ENCODE data around the gene DLX3. TPM values are rescaled to one million over a fixed set of nuclear protein-coding genes. Genes with fewer than 3 reads are reported as not detected.

The DLX3 gene
- polyA plus RNA-seq, 1 of the 3 experiments (the other 2 are of a cell fraction) = not detected

DNA sequence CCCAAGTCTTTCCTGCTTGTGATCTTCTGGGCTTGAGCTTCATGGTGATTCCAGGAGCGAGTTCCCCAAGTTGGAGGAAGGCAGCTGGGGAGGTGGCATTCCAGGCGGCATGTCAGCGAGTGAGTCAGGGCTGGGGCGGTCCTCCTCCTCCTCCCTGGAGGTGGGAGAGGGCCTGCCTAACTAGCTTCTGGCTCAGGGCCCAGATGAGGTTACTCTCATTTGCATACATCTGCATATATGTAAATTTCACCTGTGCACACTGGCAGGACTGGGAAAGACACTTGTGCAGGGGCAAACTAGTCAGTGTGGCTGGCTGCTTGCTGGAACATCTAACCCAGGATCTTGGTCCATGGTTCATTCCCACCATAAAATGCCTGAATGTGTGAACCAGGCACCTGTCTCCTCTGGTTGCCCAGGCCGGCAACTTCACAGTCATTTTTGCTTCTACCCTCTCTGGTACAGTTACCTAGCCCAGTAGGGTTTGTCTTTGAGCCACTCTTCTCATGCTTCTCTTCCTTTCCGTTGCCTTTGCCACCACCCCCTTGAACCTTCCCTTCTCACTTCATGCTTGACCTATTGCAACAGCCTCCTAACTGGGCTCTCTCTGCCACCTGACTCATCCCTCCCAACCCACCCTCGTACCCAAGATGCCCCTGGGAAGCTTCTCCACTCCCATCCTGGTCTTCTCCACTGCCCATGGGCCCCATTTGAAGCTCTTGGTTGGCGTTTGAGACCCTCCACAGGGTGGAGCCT, 35.7 kb downstream of the DLX3 start:
- Histone ChIP-seq H3K4me3 (ENCODE audit: low read depth in 2 of 2, low read length in 1 of 2) (no peak overlapping the region), H3K9me3 (no peaks in the 10 kb centered on the region), H3K36me3 (replicated peaks in 1 of 2; ENCODE audit: control insufficient read depth in 1 of 2, insufficient read depth in 2 of 2, low read length in 1 of 2) (no peaks in the 10 kb centered on the region), H3K79me2 (ENCODE audit: insufficient read depth) (no peaks in the 10 kb centered on the region), H3K27ac (ENCODE audit: low read depth in 2 of 2, low read length in 1 of 2) (no peak overlapping the region), H3K27me3 (ENCODE audit: insufficient read depth) (peaks cover 87% of the 10 kb centered on the region), H3F3A (replicated peaks; ENCODE audit: insufficient read depth) (no peaks in the 10 kb centered on the region), H3K4me1 (ENCODE audit: control insufficient read depth in 1 of 2, insufficient read depth in 2 of 2, low read depth in 1 of 2, low read length in 1 of 2) (no peaks in the 10 kb centered on the region), H3K9ac (no peak overlapping the region), H3K9me2 (no peaks in the 10 kb centered on the region), H2AFZ (ENCODE audit: low read depth) (no peak overlapping the region), H3K4me2 (no peak overlapping the region), H4K20me1 (ENCODE audit: insufficient read depth) (no peaks in the 10 kb centered on the region)
- TF ChIP-seq NFIC (IDR thresholded peaks at IDR 0.05; ENCODE audit: borderline replicate concordance) = no peak
- TF ChIP-seq, protein P1, sequence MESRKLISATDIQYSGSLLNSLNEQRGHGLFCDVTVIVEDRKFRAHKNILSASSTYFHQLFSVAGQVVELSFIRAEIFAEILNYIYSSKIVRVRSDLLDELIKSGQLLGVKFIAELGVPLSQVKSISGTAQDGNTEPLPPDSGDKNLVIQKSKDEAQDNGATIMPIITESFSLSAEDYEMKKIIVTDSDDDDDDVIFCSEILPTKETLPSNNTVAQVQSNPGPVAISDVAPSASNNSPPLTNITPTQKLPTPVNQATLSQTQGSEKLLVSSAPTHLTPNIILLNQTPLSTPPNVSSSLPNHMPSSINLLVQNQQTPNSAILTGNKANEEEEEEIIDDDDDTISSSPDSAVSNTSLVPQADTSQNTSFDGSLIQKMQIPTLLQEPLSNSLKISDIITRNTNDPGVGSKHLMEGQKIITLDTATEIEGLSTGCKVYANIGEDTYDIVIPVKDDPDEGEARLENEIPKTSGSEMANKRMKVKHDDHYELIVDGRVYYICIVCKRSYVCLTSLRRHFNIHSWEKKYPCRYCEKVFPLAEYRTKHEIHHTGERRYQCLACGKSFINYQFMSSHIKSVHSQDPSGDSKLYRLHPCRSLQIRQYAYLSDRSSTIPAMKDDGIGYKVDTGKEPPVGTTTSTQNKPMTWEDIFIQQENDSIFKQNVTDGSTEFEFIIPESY (IDR thresholded peaks at IDR 0.05; ENCODE audit: borderline replicate concordance, low read depth) = 0 out of 2 replicates have a peak, but pooled peaks have one; percentile 33
- ChIA-PET CTCF (interaction anchor here (0.9 to 55.0 kb wide), 5 partner anchors 8 to 79 kb away, joined by 3 to 1225 read pairs (median 4); partner anchors contain the start of gene DLX3), POLR2A (no interaction called here)
- DNase-seq = no peak
- 32% methylated on average over 8 of the region's 8 CpGs for WGBS (ENCODE audit: low lambda C conversion rate)

DNA sequence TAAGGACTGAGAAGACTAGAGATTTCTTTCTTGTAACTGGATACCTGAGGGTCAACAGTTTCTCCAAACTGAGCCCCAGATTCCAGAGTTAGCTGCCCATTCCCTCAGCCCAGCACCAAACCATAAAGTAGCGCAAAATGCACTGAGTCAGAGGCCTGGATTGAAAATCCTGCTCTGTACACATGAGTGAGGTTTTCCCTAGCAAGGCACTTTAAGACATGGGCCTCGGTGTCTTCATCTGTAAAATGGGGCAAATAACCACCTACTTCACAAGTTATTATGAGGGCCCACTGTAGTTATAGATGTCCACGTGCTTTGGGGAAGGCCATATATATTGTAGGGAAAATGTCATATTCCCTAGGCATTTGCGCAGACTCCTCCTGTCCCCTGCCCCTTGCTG, 36.3 kb downstream of the DLX3 start:
- CTCF ChIA-PET = interaction anchor here (1.0 to 55.0 kb wide), 3 partner anchors 34 to 78 kb away, joined by 3 to 1225 read pairs (median 4); partner anchors contain the start of gene DLX3

More for the DNA sequence above, 36.3 kb downstream of the DLX3 start:
- H3K9me2 ChIP-seq = no peaks in the 10 kb centered on the region
- no peak overlapping the region for H3K4me3 ChIP-seq (ENCODE audit: low read depth in 2 of 2, low read length in 1 of 2)
- no peaks in the 10 kb centered on the region for H3F3A ChIP-seq (replicated peaks; ENCODE audit: insufficient read depth)
- no peak for DNase-seq
- H3K79me2 ChIP-seq (ENCODE audit: insufficient read depth) = no peaks in the 10 kb centered on the region
- no peaks in the 10 kb centered on the region for H3K4me1 ChIP-seq (ENCODE audit: control insufficient read depth in 1 of 2, insufficient read depth in 2 of 2, low read depth in 1 of 2, low read length in 1 of 2)
- H3K9ac ChIP-seq = no peak overlapping the region
- H4K20me1 ChIP-seq (ENCODE audit: insufficient read depth) = no peaks in the 10 kb centered on the region
- H3K4me2 ChIP-seq = no peak overlapping the region
- POLR2A ChIA-PET = no interaction called here
- no peak overlapping the region for H2AFZ ChIP-seq (ENCODE audit: low read depth)
- no peaks in the 10 kb centered on the region for H3K36me3 ChIP-seq (replicated peaks in 1 of 2; ENCODE audit: control insufficient read depth in 1 of 2, insufficient read depth in 2 of 2, low read length in 1 of 2)
- TF ChIP-seq, protein P2, sequence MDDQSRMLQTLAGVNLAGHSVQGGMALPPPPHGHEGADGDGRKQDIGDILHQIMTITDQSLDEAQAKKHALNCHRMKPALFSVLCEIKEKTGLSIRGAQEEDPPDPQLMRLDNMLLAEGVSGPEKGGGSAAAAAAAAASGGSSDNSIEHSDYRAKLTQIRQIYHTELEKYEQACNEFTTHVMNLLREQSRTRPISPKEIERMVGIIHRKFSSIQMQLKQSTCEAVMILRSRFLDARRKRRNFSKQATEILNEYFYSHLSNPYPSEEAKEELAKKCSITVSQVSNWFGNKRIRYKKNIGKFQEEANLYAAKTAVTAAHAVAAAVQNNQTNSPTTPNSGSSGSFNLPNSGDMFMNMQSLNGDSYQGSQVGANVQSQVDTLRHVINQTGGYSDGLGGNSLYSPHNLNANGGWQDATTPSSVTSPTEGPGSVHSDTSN (IDR thresholded peaks at IDR 0.05) = no peak
- TF ChIP-seq FOSL2 (IDR thresholded peaks at IDR 0.05; ENCODE audit: borderline replicate concordance, low read depth) (no peak), TAF1 (IDR thresholded peaks at IDR 0.05; ENCODE audit: borderline replicate concordance, low read depth, low read length) (no peak), FOXM1 (IDR thresholded peaks at IDR 0.05; ENCODE audit: low read depth) (no peak), YY1 (IDR thresholded peaks at IDR 0.05; ENCODE audit: low read depth) (no peak), RFX5 (IDR thresholded peaks at IDR 0.05; ENCODE audit: low read length) (no peak), NFIC (IDR thresholded peaks at IDR 0.05; ENCODE audit: borderline replicate concordance) (no peak), FOXJ3 (CRISPR knock-in tag; IDR thresholded peaks at IDR 0.05) (no peak), SIN3A (IDR thresholded peaks at IDR 0.05; ENCODE audit: borderline replicate concordance, low read depth, low read length) (no peak), TEAD4 (IDR thresholded peaks at IDR 0.05; ENCODE audit: borderline replicate concordance, insufficient read depth) (no peak), RXRA (IDR thresholded peaks at IDR 0.05; ENCODE audit: borderline replicate concordance, low read depth) (no peak), RAD21 (IDR thresholded peaks at IDR 0.05; ENCODE audit: low read length) (no peak), TCF12 (IDR thresholded peaks at IDR 0.05) (no peak), GABPA (IDR thresholded peaks at IDR 0.05; ENCODE audit: low read depth) (no peak), GATA2 (CRISPR knock-in tag; IDR thresholded peaks at IDR 0.05) (no peak), EP300 (IDR thresholded peaks at IDR 0.05; ENCODE audit: borderline replicate concordance in 1 of 2, low read depth in 1 of 2, low read length in 1 of 2) (no peak)
- TF ChIP-seq, protein P3, sequence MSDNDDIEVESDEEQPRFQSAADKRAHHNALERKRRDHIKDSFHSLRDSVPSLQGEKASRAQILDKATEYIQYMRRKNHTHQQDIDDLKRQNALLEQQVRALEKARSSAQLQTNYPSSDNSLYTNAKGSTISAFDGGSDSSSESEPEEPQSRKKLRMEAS (IDR thresholded peaks at IDR 0.05; ENCODE audit: low read depth) = no peak
- TF ChIP-seq, protein P4, sequence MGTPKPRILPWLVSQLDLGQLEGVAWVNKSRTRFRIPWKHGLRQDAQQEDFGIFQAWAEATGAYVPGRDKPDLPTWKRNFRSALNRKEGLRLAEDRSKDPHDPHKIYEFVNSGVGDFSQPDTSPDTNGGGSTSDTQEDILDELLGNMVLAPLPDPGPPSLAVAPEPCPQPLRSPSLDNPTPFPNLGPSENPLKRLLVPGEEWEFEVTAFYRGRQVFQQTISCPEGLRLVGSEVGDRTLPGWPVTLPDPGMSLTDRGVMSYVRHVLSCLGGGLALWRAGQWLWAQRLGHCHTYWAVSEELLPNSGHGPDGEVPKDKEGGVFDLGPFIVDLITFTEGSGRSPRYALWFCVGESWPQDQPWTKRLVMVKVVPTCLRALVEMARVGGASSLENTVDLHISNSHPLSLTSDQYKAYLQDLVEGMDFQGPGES (IDR thresholded peaks at IDR 0.05; ENCODE audit: low read depth, low read length) = no peak
- TF ChIP-seq, protein P5, sequence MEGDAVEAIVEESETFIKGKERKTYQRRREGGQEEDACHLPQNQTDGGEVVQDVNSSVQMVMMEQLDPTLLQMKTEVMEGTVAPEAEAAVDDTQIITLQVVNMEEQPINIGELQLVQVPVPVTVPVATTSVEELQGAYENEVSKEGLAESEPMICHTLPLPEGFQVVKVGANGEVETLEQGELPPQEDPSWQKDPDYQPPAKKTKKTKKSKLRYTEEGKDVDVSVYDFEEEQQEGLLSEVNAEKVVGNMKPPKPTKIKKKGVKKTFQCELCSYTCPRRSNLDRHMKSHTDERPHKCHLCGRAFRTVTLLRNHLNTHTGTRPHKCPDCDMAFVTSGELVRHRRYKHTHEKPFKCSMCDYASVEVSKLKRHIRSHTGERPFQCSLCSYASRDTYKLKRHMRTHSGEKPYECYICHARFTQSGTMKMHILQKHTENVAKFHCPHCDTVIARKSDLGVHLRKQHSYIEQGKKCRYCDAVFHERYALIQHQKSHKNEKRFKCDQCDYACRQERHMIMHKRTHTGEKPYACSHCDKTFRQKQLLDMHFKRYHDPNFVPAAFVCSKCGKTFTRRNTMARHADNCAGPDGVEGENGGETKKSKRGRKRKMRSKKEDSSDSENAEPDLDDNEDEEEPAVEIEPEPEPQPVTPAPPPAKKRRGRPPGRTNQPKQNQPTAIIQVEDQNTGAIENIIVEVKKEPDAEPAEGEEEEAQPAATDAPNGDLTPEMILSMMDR (IDR thresholded peaks at IDR 0.05) = no peak
- 60% methylated on average over 4 of the region's 4 CpGs for WGBS (ENCODE audit: low lambda C conversion rate)
- H3K27me3 ChIP-seq (ENCODE audit: insufficient read depth) = peaks cover 87% of the 10 kb centered on the region
- no peak overlapping the region for H3K27ac ChIP-seq (ENCODE audit: low read depth in 2 of 2, low read length in 1 of 2)
- H3K9me3 ChIP-seq = no peaks in the 10 kb centered on the region
